ENCODE data around the gene CALN1. TPM values are rescaled to one million over a fixed set of nuclear protein-coding genes. Genes with fewer than 3 reads are reported as not detected.
"Not testable (repeated sequence)": the region's sequence is repeated elsewhere in the genome, so short reads cannot be mapped to it uniquely, and the experiment has no call there.

CALN1 gene
- total RNA-seq, 1 donor from 2014 or later: not detected

GRCh38 chr7:72345208-72345727, 66.9 kb downstream of the CALN1 start:
- no peak for TF ChIP-seq CTCF (IDR thresholded peaks at IDR 0.05)
- Histone ChIP-seq H3K4me3 (no peak overlapping the region), H3K9me3 (no peaks in the 10 kb centered on the region), H3K27me3 (no peaks in the 10 kb centered on the region), H3K4me1 (no peaks in the 10 kb centered on the region), H3K36me3 (no peaks in the 10 kb centered on the region), H3K27ac (no peak overlapping the region)
- intact Hi-C loops (cut with DNase I): no loop called here
- no peak for DNase-seq
- no peak for ATAC-seq

GRCh38 chr7:72343991-72344390, 68.1 kb downstream of the CALN1 start:
- no peak overlapping the region for H3K27ac ChIP-seq
- intact Hi-C loops (cut with DNase I): no loop called here
- no peak for ATAC-seq
- H3K36me3 ChIP-seq: no peaks in the 10 kb centered on the region
- H3K4me1 ChIP-seq: no peaks in the 10 kb centered on the region
- no peak for TF ChIP-seq CTCF (IDR thresholded peaks at IDR 0.05)
- DNase-seq: no peak
- no peak overlapping the region for H3K4me3 ChIP-seq
- H3K9me3 ChIP-seq: no peaks in the 10 kb centered on the region
- no peaks in the 10 kb centered on the region for H3K27me3 ChIP-seq

- H3K36me3 ChIP-seq; intact Hi-C loops (cut with DNase I); H3K27me3 ChIP-seq; ATAC-seq; H3K9me3 ChIP-seq; H3K4me1 ChIP-seq; H3K4me3 ChIP-seq; H3K27ac ChIP-seq; DNase-seq: not testable (repeated sequence)
These were observed 68.8 kb downstream of the CALN1 start for GRCh38 chr7:72343354-72343753.

- Histone ChIP-seq H3K9me3 (no peaks in the 10 kb centered on the region), H3K4me3 (no peak overlapping the region), H3K36me3 (no peaks in the 10 kb centered on the region), H3K27me3 (peaks cover 43% of the 10 kb centered on the region), H3K27ac (no peak overlapping the region), H3K4me1 (no peaks in the 10 kb centered on the region)
- TF ChIP-seq CTCF (IDR thresholded peaks at IDR 0.05): no peak
- DNase-seq: no peak
- no peak for ATAC-seq
- intact Hi-C loops (cut with DNase I): no loop called here
These were observed 74.6 kb downstream of the CALN1 start for GRCh38 chr7:72337390-72338167.

GRCh38 chr7:72336632-72337389, 75.3 kb downstream of the CALN1 start:
- no peak for DNase-seq
- no peaks in the 10 kb centered on the region for H3K36me3 ChIP-seq
- no peak for TF ChIP-seq CTCF (IDR thresholded peaks at IDR 0.05)
- H3K9me3 ChIP-seq: no peaks in the 10 kb centered on the region
- no peak overlapping the region for H3K27ac ChIP-seq
- peak; percentile 7 for ATAC-seq
- H3K4me3 ChIP-seq: no peak overlapping the region
- H3K27me3 ChIP-seq: peaks cover 43% of the 10 kb centered on the region
- intact Hi-C loops (cut with DNase I): no loop called here
- no peaks in the 10 kb centered on the region for H3K4me1 ChIP-seq

- TF ChIP-seq CTCF (IDR thresholded peaks at IDR 0.05): no peak
- Histone ChIP-seq H3K4me3 (no peak overlapping the region), H3K9me3 (no peaks in the 10 kb centered on the region), H3K36me3 (no peaks in the 10 kb centered on the region), H3K27me3 (peaks cover 43% of the 10 kb centered on the region), H3K4me1 (no peaks in the 10 kb centered on the region), H3K27ac (no peak overlapping the region)
- DNase-seq (no peak), ATAC-seq (no peak)
- intact Hi-C loops (cut with DNase I): no loop called here
These were observed 75.8 kb downstream of the CALN1 start for GRCh38 chr7:72336382-72336631.
